Kidney (tissue), 14 donors: Measurements from ENCODE around the gene INPP5A. TPM values are rescaled to one million over a fixed set of nuclear protein-coding genes. Genes with fewer than 3 reads are reported as not detected.

Experiments used
- DNase-seq, 5 donors: peaks; one replicate each; pipeline ENCODE4 v3.0.0-alpha.2; 2013 to 2020
- FAIRE-seq: peaks from 2 replicates; lab custom pipeline; 2012; peaks lifted over from hg19 to GRCh38; lab: Jason Lieb, UNC
- H3K27ac ChIP-seq, 2 donors: one replicate each; pipeline ENCODE4 v1.7.0; 2013; ENCODE audit warnings: low read depth in 2 of 2, low read length in 2 of 2, inconsistent platforms in 1 of 2
- H3K27me3 ChIP-seq: one replicate; pipeline ENCODE4 v1.7.1; 2013; ENCODE audit warnings: low read length, inconsistent platforms; ENCODE audit not compliant: control insufficient read depth, insufficient read depth
- H3K36me3 ChIP-seq, 3 donors: one replicate each; pipeline versions ENCODE4 v1.7.0 to v1.7.1; 2013; ENCODE audit warnings: low read length in 3 of 3, control low read depth in 1 of 3, inconsistent platforms in 1 of 3; ENCODE audit not compliant: insufficient read depth in 3 of 3, control insufficient read depth in 2 of 3
- H3K4me1 ChIP-seq, 3 donors: one replicate each; pipeline versions ENCODE4 v1.7.0 to v1.7.1; 2013; ENCODE audit warnings: low read length in 3 of 3, inconsistent platforms in 1 of 3, low read depth in 1 of 3; ENCODE audit not compliant: control insufficient read depth in 2 of 3, insufficient read depth in 2 of 3
- H3K4me3 ChIP-seq, 3 donors: one replicate each; pipeline versions ENCODE4 v1.7.0 to v1.8.1; 2013; ENCODE audit warnings: low read length in 3 of 3, control low read depth in 1 of 3, inconsistent platforms in 1 of 3
- H3K9ac ChIP-seq, 3 donors: one replicate each; pipeline versions ENCODE4 v1.7.0 to v1.7.1; 2013; ENCODE audit warnings: low read length in 3 of 3, control low read depth in 1 of 3, inconsistent platforms in 1 of 3
- H3K9me3 ChIP-seq, 3 donors: one replicate each; pipeline versions ENCODE4 v1.7.0 to v1.7.1; 2013; ENCODE audit warnings: low read length in 3 of 3, control low read depth in 1 of 3, inconsistent platforms in 1 of 3; ENCODE audit not compliant: control insufficient read depth in 2 of 3, insufficient read depth in 1 of 3
- CTCF ChIP-seq: IDR thresholded peaks from 3 replicates; pipeline ENCODE4 v1.5.1; 2012; ENCODE audit warnings: mild to moderate bottlenecking, moderate library complexity, borderline replicate concordance; ENCODE audit not compliant: insufficient read depth; ENCODE audit errors: extremely low read depth
- intact Hi-C: fragments of 100-400 bp; cut with DNase I; formaldehyde crosslinking; loops from one replicate; pipeline ENCODE4 v1.11.1; 2022
- polyA plus RNA-seq: library from polyadenylated mRNA; stranded (reverse); fragments of 350-450 nt; fragmentation: Illumina TruSeq; extraction: RNeasy Lipid Tissue Mini Kit (QIAGEN cat#74804); gene quantifications from one replicate; pipeline ENCODE4 v1.2.3, GENCODE V29; 2014; ENCODE audit warnings: low read depth, low replicate concordance; ENCODE audit not compliant: insufficient read depth
- total RNA-seq: library from RNA; stranded (reverse); fragmentation: NEBNext Ultra II Directional; extraction: Animal tissue kit (Norgen Biotek cat#: 25700); gene quantifications from one replicate; pipeline ENCODE4 v1.2.1, GENCODE V29; 2021
- donor health status: control.
- donor health status: control.
- donor health status: control.
- donor health status: control.
- donor health status: control.
- donor health status: DM: yes; HTN: yes; CAD: no.
- donor health status: Normal renal cell carcinoma (clear cell type).

INPP5A gene
- total and polyA plus RNA-seq, 2 donors from 2014 or later: 20.8 to 40.3 TPM

- no peak for FAIRE-seq
- no peaks in the 10 kb centered on the region for H3K27me3 ChIP-seq
- H3K4me1 ChIP-seq: peaks cover 0 to 4% (median 0%) of the 10 kb centered on the region in 3 donors
- no peak overlapping the region for H3K27ac ChIP-seq
- no peaks in the 10 kb centered on the region for H3K9me3 ChIP-seq
- no peak for TF ChIP-seq CTCF
- no peak overlapping the region for H3K4me3 ChIP-seq
- no peak overlapping the region for H3K9ac ChIP-seq
- no peak for DNase-seq
- intact Hi-C loops: no loop called here
- H3K36me3 ChIP-seq: no peaks in the 10 kb centered on the region
Measured at GRCh38 chr10:132639470-132639869, 101.9 kb downstream of the INPP5A start.

DNA sequence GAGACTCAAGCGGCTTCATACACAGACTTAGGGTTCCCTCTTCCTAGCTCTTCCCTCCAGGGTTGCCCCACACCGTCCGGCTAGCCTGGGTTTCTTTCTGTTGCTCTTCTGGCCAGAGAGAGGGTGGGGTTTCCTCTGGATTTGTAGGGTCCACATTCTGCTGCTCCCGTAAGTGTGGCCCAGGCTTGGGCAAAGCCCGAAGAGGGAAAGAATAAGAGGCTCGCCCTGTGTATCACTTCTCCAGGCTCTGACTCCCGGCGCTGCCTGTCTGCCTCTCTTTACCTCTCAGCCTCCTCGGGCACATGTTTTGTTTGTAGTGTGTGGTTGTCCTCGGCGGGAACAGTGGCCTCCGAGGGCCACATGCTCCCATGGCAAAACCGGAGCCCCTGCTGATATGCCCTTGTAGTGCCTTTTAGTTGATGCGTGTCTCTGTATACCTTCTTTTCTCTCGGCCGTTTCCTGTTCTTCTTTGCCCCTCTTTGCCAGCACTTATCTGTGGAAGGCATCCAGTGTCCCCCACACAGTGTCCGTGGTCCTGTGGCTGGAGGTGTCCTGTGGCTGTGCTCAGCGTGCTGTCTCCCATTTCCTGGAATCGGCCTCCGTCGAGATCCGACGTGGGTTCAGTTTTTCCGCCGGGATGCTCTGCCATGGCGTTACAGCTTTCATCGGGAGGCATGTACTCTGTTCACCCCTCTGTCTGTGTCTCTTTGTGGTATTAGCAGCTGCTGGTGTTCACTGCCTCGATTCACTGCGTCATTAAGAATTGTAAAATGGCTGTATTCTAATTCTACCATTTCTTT is 102.9 kb downstream of the INPP5A start:
- no peaks in the 10 kb centered on the region for H3K36me3 ChIP-seq
- H3K9ac ChIP-seq: no peak overlapping the region
- no peak for TF ChIP-seq CTCF
- FAIRE-seq (no peak), DNase-seq (peak in 1 of 5 donors; percentile 32)
- no peak overlapping the region for H3K4me3 ChIP-seq
- H3K27ac ChIP-seq: no peak overlapping the region
- intact Hi-C loops: no loop called here
- H3K27me3 ChIP-seq: no peaks in the 10 kb centered on the region
- H3K9me3 ChIP-seq: no peaks in the 10 kb centered on the region
- peaks cover 0 to 4% (median 0%) of the 10 kb centered on the region in 3 donors for H3K4me1 ChIP-seq

GRCh38 chr10:132641401-132641800 is 103.8 kb downstream of the INPP5A start:
- H3K27ac ChIP-seq: no peak overlapping the region
- no peaks in the 10 kb centered on the region for H3K9me3 ChIP-seq
- FAIRE-seq (no peak), DNase-seq (peak in 1 of 5 donors; percentile 24)
- H3K36me3 ChIP-seq: no peaks in the 10 kb centered on the region
- no peaks in the 10 kb centered on the region for H3K27me3 ChIP-seq
- no peak overlapping the region for H3K9ac ChIP-seq
- intact Hi-C loops: no loop called here
- no peak for TF ChIP-seq CTCF
- H3K4me1 ChIP-seq: peaks cover 0 to 4% (median 0%) of the 10 kb centered on the region in 3 donors
- no peak overlapping the region for H3K4me3 ChIP-seq
